KMS-11 (cell line): ENCODE results near the gene ACO1.

Source experiments
- H2AFZ ChIP-seq: fragments of 200-600 bp; sonication (generic); 2 replicates; pipeline ENCODE4 v1.6.1; 2016; ENCODE audit warnings: antibody characterized with exemption, mixed run types, low read depth
- H3K27ac ChIP-seq: fragments of 200-600 bp; sonication (generic); 2 replicates; pipeline ENCODE4 v1.6.1; 2016; ENCODE audit warnings: mild to moderate bottlenecking, mixed run types
- H3K27me3 ChIP-seq: fragments of 200-600 bp; sonication (generic); 2 replicates; pipeline ENCODE4 v1.6.1; 2017; ENCODE audit warnings: mild to moderate bottlenecking, low read depth, mixed run types, moderate library complexity; ENCODE audit not compliant: insufficient read depth
- H3K36me3 ChIP-seq: fragments of 200-600 bp; sonication (generic); 2 replicates; pipeline ENCODE4 v1.6.1; 2017; ENCODE audit warnings: mild to moderate bottlenecking, mixed run types; ENCODE audit not compliant: insufficient read depth
- H3K4me1 ChIP-seq: fragments of 200-600 bp; sonication (generic); 2 replicates; pipeline ENCODE4 v1.6.1; 2016; ENCODE audit warnings: mild to moderate bottlenecking, low read depth, mixed run types; ENCODE audit not compliant: poor library complexity, severe bottlenecking
- H3K4me2 ChIP-seq: fragments of 200-600 bp; sonication (generic); 2 replicates; pipeline ENCODE4 v1.7.0; 2016; ENCODE audit warnings: mild to moderate bottlenecking, mixed run types
- H3K4me3 ChIP-seq: fragments of 200-600 bp; sonication (generic); IDR thresholded peaks from 2 replicates; pipeline ENCODE4 v1.6.1; 2017; ENCODE audit warnings: low read depth, low read length, mixed read lengths; ENCODE audit not compliant: insufficient read depth
- H3K79me2 ChIP-seq: fragments of 200-600 bp; sonication (generic); 2 replicates; pipeline ENCODE4 v1.6.1; 2016; ENCODE audit warnings: low read depth, mixed run types; ENCODE audit not compliant: insufficient read depth
- H3K9ac ChIP-seq: fragments of 200-600 bp; sonication (generic); 2 replicates; pipeline ENCODE4 v1.6.1; 2016; ENCODE audit warnings: mild to moderate bottlenecking, mixed run types
- H4K20me1 ChIP-seq: fragments of 200-600 bp; sonication (generic); 2 replicates; pipeline ENCODE4 v1.6.1; 2016; ENCODE audit warnings: mild to moderate bottlenecking, mixed run types; ENCODE audit not compliant: insufficient read depth
- CTCF ChIP-seq: fragments of 200-600 bp; sonication (generic); conservative IDR thresholded peaks from 2 replicates; pipeline ENCODE4 v1.6.1; 2017; ENCODE audit warnings: low read depth, mild to moderate bottlenecking, antibody characterized with exemption, low read length, moderate library complexity, mixed read lengths

ACO1 gene

GRCh38 chr9:32472344-32472743 lies 87.9 kb downstream of the ACO1 start:
- no peak overlapping the region for H2AFZ ChIP-seq
- no peak overlapping the region for H3K27ac ChIP-seq
- H3K4me3 ChIP-seq, result no peak overlapping the region
- no peaks in the 10 kb centered on the region for H3K27me3 ChIP-seq
- no peaks in the 10 kb centered on the region for H3K36me3 ChIP-seq
- TF ChIP-seq CTCF, result no peak
- H3K9ac ChIP-seq, result no peak overlapping the region
- no peaks in the 10 kb centered on the region for H3K4me1 ChIP-seq
- no peaks in the 10 kb centered on the region for H4K20me1 ChIP-seq
- no peaks in the 10 kb centered on the region for H3K79me2 ChIP-seq
- no peak overlapping the region for H3K4me2 ChIP-seq

- Histone ChIP-seq H3K27me3 (no peaks in the 10 kb centered on the region), H3K4me3 (no peak overlapping the region), H3K36me3 (no peaks in the 10 kb centered on the region), H3K4me2 (no peak overlapping the region), H4K20me1 (no peaks in the 10 kb centered on the region), H2AFZ (no peak overlapping the region), H3K9ac (no peak overlapping the region), H3K79me2 (no peaks in the 10 kb centered on the region), H3K4me1 (no peaks in the 10 kb centered on the region), H3K27ac (no peak overlapping the region)
- no peak for TF ChIP-seq CTCF
Observed at GRCh38 chr9:32483343-32483742, 98.9 kb downstream of the ACO1 start.

GRCh38 chr9:32486839-32487562 lies 102.6 kb downstream of the ACO1 start:
- Histone ChIP-seq H3K27ac (no peak overlapping the region), H4K20me1 (no peaks in the 10 kb centered on the region), H3K9ac (no peak overlapping the region), H3K4me2 (no peak overlapping the region), H3K36me3 (no peaks in the 10 kb centered on the region), H3K4me1 (no peaks in the 10 kb centered on the region), H3K27me3 (no peaks in the 10 kb centered on the region), H3K4me3 (no peak overlapping the region), H2AFZ (no peak overlapping the region), H3K79me2 (no peaks in the 10 kb centered on the region)
- no peak for TF ChIP-seq CTCF

- Histone ChIP-seq H3K79me2 (no peaks in the 10 kb centered on the region), H3K4me3 (no peak overlapping the region), H3K27me3 (no peaks in the 10 kb centered on the region), H2AFZ (no peak overlapping the region), H3K4me1 (no peaks in the 10 kb centered on the region), H3K4me2 (no peak overlapping the region), H3K27ac (no peak overlapping the region), H3K36me3 (no peaks in the 10 kb centered on the region), H3K9ac (no peak overlapping the region), H4K20me1 (no peaks in the 10 kb centered on the region)
- TF ChIP-seq CTCF, result no peak
Observed at GRCh38 chr9:32487981-32488380, 103.5 kb downstream of the ACO1 start.
